Activated naive CD8-positive, alpha-beta T cell treated with anti-CD3 and anti-CD28 coated beads for 36 hours (primary cell): ENCODE results near the gene ZBTB7B. TPM values are rescaled to one million over a fixed set of nuclear protein-coding genes. Genes with fewer than 3 reads are reported as not detected.

ENCODE experiments used
- DNase-seq: peaks from one replicate; pipeline ENCODE4 v3.0.0; 2021
- H3K27ac Mint-ChIP-seq: one replicate; pipeline ENCODE4 v1.8.0; 2022; ENCODE audit warnings: mild to moderate bottlenecking, moderate library complexity, mixed read lengths
- H3K27me3 Mint-ChIP-seq: one replicate; pipeline ENCODE4 v1.8.0; 2022; ENCODE audit warnings: mild to moderate bottlenecking, mixed read lengths
- H3K36me3 Mint-ChIP-seq: one replicate; pipeline ENCODE4 v1.8.0; 2021; ENCODE audit warnings: mild to moderate bottlenecking, mixed read lengths
- H3K4me1 Mint-ChIP-seq: one replicate; pipeline ENCODE4 v1.8.0; 2021; ENCODE audit warnings: mixed read lengths
- H3K4me3 Mint-ChIP-seq: one replicate; pipeline ENCODE4 v1.8.0; 2022; ENCODE audit warnings: mild to moderate bottlenecking, moderate library complexity, mixed read lengths
- H3K9me3 Mint-ChIP-seq: one replicate; pipeline ENCODE4 v1.8.0; 2022; ENCODE audit warnings: mixed read lengths
- total RNA-seq, 2 experiments: library from RNA; stranded (reverse); gene quantifications; one replicate each; pipeline ENCODE4 v1.2.3, GENCODE V29; 2021

ZBTB7B gene
- total RNA-seq, 2 experiments from 2014 or later = 14.1 to 14.4 TPM

GRCh38 chr1:155022927-155023236 lies 20.3 kb downstream of the ZBTB7B start:
- no peak overlapping the region for H3K4me3 Mint-ChIP-seq
- no peak overlapping the region for H3K27ac Mint-ChIP-seq
- no peak for DNase-seq

DNA sequence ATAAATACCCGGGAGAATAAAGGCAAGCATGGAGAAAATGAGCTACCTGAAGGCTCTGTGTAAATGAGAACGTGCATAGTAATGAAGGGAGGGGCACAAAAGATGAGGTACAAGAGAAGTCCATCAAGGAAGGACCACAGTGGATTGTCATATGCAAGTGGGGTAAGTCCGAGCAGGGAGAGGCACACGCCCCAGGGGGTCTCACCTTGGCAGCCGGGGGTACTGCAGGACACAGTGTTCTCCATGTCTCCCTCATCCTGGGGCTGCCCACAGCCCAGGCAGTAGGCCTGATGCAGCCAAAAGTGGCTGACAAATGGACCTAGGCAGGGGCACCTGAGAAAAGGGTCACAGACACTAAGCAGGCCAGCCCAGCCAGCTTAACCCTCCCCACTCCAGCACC lies 21.0 kb downstream of the ZBTB7B start:
- H3K27me3 Mint-ChIP-seq = no peaks in the 10 kb centered on the region
- H3K27ac Mint-ChIP-seq = no peak overlapping the region
- H3K4me1 Mint-ChIP-seq = no peaks in the 10 kb centered on the region
- no peak overlapping the region for H3K4me3 Mint-ChIP-seq
- H3K9me3 Mint-ChIP-seq = no peaks in the 10 kb centered on the region
- no peaks in the 10 kb centered on the region for H3K36me3 Mint-ChIP-seq
- DNase-seq = no peak

More at GRCh38 chr1:155022927-155023236, 20.3 kb downstream of the ZBTB7B start:
- no peaks in the 10 kb centered on the region for H3K36me3 Mint-ChIP-seq
- peaks cover 2% of the 10 kb centered on the region for H3K4me1 Mint-ChIP-seq
- no peaks in the 10 kb centered on the region for H3K27me3 Mint-ChIP-seq
- H3K9me3 Mint-ChIP-seq = no peaks in the 10 kb centered on the region

- H3K27ac Mint-ChIP-seq = no peak overlapping the region
- no peaks in the 10 kb centered on the region for H3K4me1 Mint-ChIP-seq
- no peak for DNase-seq
- no peaks in the 10 kb centered on the region for H3K9me3 Mint-ChIP-seq
- no peaks in the 10 kb centered on the region for H3K27me3 Mint-ChIP-seq
- no peak overlapping the region for H3K4me3 Mint-ChIP-seq
- no peaks in the 10 kb centered on the region for H3K36me3 Mint-ChIP-seq
Measured at GRCh38 chr1:155024315-155024714, 21.7 kb downstream of the ZBTB7B start.

DNA sequence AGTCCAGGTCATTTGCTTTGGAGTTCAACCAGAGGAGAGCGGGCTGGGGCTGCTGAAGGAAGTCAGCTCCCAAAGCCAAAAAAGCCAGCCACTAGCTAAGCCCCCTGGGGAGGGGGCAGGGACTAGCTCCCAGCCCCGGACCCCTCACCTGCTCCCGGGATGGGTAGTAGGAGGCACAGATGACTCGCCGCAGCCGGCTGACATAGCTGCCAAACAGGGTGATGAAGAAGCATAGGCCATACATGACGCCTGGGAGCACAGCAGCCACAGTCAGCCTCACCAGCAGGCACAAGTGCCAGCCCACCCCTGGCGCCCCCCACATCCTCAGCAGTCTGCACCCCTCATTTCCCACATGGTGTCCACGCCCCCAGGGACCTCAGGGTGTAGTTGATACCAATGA lies 23.6 kb downstream of the ZBTB7B start:
- Mint-ChIP-seq H3K36me3 (no peaks in the 10 kb centered on the region), H3K4me1 (no peaks in the 10 kb centered on the region), H3K9me3 (no peaks in the 10 kb centered on the region), H3K27ac (no peak overlapping the region), H3K27me3 (no peaks in the 10 kb centered on the region), H3K4me3 (no peak overlapping the region)
- no peak for DNase-seq

GRCh38 chr1:155026588-155026987 lies 24.0 kb downstream of the ZBTB7B start:
- Mint-ChIP-seq H3K9me3 (no peaks in the 10 kb centered on the region), H3K4me3 (no peak overlapping the region), H3K36me3 (no peaks in the 10 kb centered on the region), H3K27me3 (no peaks in the 10 kb centered on the region), H3K27ac (no peak overlapping the region), H3K4me1 (no peaks in the 10 kb centered on the region)
- no peak for DNase-seq

GRCh38 chr1:155029513-155030242 lies 27.1 kb downstream of the ZBTB7B start:
- Mint-ChIP-seq H3K4me1 (no peaks in the 10 kb centered on the region), H3K27ac (no peak overlapping the region), H3K27me3 (no peaks in the 10 kb centered on the region), H3K4me3 (no peak overlapping the region), H3K9me3 (no peaks in the 10 kb centered on the region), H3K36me3 (no peaks in the 10 kb centered on the region)
- no peak for DNase-seq

DNA sequence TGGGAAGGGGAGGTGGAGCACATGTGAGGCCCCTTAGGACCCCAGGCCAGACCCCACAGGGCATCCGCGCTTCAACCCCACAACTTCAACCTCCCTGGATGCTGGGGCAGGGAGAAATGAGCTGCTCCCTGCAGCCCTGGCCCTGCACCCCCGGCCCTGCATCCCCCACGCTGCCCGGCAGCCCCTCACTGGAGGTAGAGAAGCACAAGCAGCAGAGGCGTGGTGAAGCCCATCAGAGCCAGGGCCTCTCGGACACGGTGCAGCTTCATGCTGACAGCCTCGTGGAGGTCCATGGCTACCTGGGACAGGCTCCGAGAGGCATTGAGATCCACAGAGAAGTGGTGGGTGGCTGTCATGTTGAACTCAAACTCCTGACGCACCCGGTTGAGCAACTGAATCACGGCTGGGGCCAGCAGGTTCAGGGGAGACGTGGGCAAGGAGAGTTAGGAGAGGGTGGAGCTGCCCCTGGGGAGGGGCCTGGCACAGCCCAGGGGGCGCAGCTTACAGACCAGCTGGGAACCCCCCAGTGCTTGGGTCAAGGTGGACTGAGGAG lies 27.7 kb downstream of the ZBTB7B start:
- Mint-ChIP-seq H3K4me1 (no peaks in the 10 kb centered on the region), H3K27ac (no peak overlapping the region), H3K9me3 (no peaks in the 10 kb centered on the region), H3K27me3 (no peaks in the 10 kb centered on the region), H3K4me3 (no peak overlapping the region), H3K36me3 (no peaks in the 10 kb centered on the region)
- DNase-seq = no peak

DNA sequence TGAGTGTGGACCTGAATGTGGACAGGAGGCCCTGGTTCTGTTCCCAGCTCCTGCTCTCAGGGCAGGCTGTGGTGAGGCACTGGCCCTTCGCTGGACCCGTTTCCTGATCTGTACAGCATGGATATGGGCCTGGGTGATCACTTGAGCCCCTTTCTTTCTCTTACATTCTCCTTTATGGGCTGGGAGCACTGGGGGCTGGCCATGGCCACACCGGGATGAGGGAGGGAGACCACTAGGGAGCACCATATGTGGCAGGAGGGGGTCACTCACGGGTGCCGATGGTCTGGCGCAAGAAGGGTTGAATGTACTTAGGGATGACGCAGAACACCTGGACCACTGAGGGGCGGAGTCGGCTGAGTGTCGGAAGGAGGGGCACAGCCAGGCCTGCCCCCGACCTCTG lies 28.3 kb downstream of the ZBTB7B start:
- Mint-ChIP-seq H3K36me3 (no peaks in the 10 kb centered on the region), H3K9me3 (no peaks in the 10 kb centered on the region), H3K27ac (no peak overlapping the region), H3K4me1 (no peaks in the 10 kb centered on the region), H3K4me3 (no peak overlapping the region), H3K27me3 (no peaks in the 10 kb centered on the region)
- DNase-seq = no peak

DNA sequence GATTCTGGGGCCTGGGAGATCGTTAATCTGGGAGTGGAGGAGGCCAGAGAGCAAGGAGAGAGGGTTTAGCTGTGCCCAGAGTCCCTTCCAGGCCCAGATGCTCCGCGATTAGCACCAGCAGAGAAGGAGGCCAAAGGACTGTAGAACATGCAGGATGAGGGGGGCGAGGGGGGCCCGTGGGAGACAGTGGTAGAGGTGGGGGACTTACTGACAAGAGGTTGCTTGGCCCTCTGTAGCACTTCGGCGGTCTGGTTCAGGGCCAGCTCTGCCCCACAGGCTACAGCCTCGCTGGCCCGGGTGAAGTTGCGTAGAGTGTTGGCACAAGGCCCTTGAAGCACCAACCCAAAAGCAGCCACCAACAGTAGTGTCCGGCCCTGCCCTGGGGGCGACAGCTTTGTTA lies 30.3 kb downstream of the ZBTB7B start:
- H3K27ac Mint-ChIP-seq = no peak overlapping the region
- H3K4me3 Mint-ChIP-seq = no peak overlapping the region
- H3K27me3 Mint-ChIP-seq = no peaks in the 10 kb centered on the region
- no peak for DNase-seq
- no peaks in the 10 kb centered on the region for H3K4me1 Mint-ChIP-seq
- H3K9me3 Mint-ChIP-seq = no peaks in the 10 kb centered on the region
- H3K36me3 Mint-ChIP-seq = no peaks in the 10 kb centered on the region

- H3K27ac Mint-ChIP-seq = no peak within 1 kb of the TSS
- no peaks in the 10 kb centered on the region for H3K36me3 Mint-ChIP-seq
- H3K9me3 Mint-ChIP-seq = no peaks in the 10 kb centered on the region
- H3K4me1 Mint-ChIP-seq = no peaks in the 10 kb centered on the region
- DNase-seq = no peak
- H3K4me3 Mint-ChIP-seq = no peak within 1 kb of the TSS
- peaks cover under 1% of the 10 kb centered on the region for H3K27me3 Mint-ChIP-seq
Measured at GRCh38 chr1:155033524-155033923, 30.9 kb downstream of the ZBTB7B start, which contains the start of the genes DCST1 and DCST2. DCST1 (plus strand) TSS chr1:155033824; CDS start chr1:155034037, 213 bp downstream. DCST2 (minus strand) TSS chr1:155033781; CDS start chr1:155033701, 80 bp downstream.

DNA sequence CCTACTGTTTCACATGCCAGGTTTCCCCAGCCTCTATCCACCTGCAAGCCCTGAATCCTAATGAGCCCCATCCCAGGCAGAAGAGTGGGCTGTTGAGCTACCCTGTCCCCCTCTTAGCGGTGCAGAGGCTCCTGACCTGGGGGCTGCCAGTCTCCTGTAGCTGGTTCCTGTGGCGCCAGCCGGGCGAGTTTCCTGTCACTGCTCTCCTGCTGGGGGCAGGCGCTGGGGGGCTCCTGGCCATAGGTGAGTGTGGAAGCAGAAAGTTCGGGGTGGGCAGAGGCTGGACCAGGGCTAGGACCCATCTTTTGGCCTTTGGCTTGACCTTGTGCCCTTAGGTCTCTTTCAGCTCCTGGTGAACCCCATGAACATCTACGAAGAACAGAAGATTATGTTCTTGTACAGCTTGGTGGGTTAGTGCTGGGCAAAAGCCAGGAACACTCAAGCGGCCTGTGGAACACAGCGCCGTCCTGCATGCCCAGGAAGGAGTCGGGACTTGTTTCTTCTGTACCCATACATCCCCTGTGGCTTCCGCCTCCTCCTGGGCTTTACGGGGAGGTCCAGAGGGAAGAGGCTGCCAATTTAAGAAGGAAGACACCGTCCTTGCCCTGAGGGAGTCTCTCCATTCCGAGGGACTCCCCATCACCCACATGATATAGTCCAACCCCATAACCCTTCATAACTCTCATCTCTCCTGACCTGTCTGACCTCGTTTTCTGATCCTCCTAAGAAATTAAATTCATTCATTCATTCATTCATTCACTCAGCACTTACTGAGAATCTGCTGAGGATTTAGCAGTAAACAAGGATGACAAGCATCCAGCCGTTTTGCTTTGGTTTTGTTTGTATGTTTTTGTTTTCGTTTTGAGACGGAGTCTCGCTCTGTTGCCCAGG lies 32.0 kb downstream of the ZBTB7B start:
- H3K4me3 Mint-ChIP-seq = no peak overlapping the region
- H3K27me3 Mint-ChIP-seq = peaks cover 3% of the 10 kb centered on the region
- no peak for DNase-seq
- no peak overlapping the region for H3K27ac Mint-ChIP-seq
- H3K4me1 Mint-ChIP-seq = no peaks in the 10 kb centered on the region
- H3K9me3 Mint-ChIP-seq = no peaks in the 10 kb centered on the region
- no peaks in the 10 kb centered on the region for H3K36me3 Mint-ChIP-seq

- Mint-ChIP-seq H3K4me3 (no peak overlapping the region), H3K36me3 (no peaks in the 10 kb centered on the region), H3K9me3 (no peaks in the 10 kb centered on the region), H3K4me1 (no peaks in the 10 kb centered on the region), H3K27ac (no peak overlapping the region), H3K27me3 (peaks cover 3% of the 10 kb centered on the region)
- DNase-seq = no peak
Measured at GRCh38 chr1:155035936-155036335, 33.3 kb downstream of the ZBTB7B start.

DNA sequence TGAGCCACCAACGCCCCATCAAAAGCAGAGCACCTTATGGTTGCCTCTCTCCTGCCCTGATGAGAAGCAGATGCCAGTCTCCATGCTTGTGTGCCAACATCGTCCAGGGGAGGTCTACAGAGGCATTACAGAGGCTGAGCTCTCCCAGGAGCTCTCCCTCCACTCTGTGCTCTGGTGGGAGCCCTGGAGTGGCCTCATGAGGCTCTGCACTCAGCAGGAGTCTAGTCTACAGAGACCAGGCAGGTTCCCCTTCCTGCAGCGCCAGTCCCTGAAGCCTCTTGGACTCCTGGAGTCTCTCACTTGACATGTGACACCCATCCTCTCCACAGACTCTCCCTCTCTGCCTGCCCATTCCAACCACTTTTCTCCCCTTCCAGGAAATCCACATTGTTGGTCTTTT lies 34.4 kb downstream of the ZBTB7B start:
- H3K36me3 Mint-ChIP-seq = no peaks in the 10 kb centered on the region
- no peaks in the 10 kb centered on the region for H3K9me3 Mint-ChIP-seq

DNA sequence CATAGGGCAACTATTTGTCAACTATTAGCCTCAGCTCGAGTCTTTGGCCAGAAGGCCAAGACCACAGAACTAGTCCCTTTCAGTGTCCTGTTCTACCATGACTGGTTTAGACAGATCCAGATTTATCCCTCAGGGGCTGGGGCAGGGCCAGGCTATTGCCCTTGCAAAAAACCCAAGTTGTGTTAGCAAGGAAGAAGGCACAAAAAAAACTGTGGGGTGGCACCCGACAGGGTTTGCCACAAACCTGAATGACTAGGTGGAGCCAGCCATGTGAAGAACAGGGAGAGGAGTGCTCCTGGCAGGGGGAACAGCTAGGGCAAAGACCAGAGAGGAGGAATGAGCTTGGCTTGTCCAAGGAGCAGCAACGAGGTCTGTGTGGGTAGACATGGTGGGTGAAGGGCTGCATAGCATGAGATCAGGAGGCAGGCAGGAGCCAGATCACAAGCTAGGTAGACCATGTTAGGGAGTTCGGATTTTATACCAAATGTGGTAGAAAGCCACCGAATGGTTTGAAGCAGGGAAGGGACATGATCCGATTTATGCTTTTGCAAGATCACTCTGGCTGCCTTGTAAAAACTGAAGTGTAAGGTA lies 35.3 kb downstream of the ZBTB7B start:
- DNase-seq = no peak
- Mint-ChIP-seq H3K36me3 (no peaks in the 10 kb centered on the region), H3K4me3 (no peak overlapping the region), H3K27ac (no peak overlapping the region), H3K4me1 (no peaks in the 10 kb centered on the region), H3K27me3 (peaks cover 3% of the 10 kb centered on the region), H3K9me3 (no peaks in the 10 kb centered on the region)

More for the DNA sequence above, 34.4 kb downstream of the ZBTB7B start:
- H3K27me3 Mint-ChIP-seq = peaks cover 3% of the 10 kb centered on the region
- H3K4me3 Mint-ChIP-seq = no peak overlapping the region
- no peak for DNase-seq
- no peak overlapping the region for H3K27ac Mint-ChIP-seq
- H3K4me1 Mint-ChIP-seq = no peaks in the 10 kb centered on the region
